ENCODE results near the gene PCSK2.
"Not testable (repeated sequence)": the region's sequence is repeated elsewhere in the genome, so short reads cannot be mapped to it uniquely, and the experiment has no call there.

Gene PCSK2

GRCh38 chr20:17210983-17211382 is 15.9 kb upstream of the PCSK2 start:
- Histone ChIP-seq H3K4me1 (ENCODE audit: control insufficient read depth in 1 of 2, insufficient read depth in 2 of 2, low read length in 2 of 2) (no peaks in the 10 kb centered on the region), H3K9me3 (ENCODE audit: control insufficient read depth in 1 of 2, low read length in 2 of 2) (no peaks in the 10 kb centered on the region), H3K27ac (ENCODE audit: low read depth, low read length) (no peak overlapping the region)

DNA sequence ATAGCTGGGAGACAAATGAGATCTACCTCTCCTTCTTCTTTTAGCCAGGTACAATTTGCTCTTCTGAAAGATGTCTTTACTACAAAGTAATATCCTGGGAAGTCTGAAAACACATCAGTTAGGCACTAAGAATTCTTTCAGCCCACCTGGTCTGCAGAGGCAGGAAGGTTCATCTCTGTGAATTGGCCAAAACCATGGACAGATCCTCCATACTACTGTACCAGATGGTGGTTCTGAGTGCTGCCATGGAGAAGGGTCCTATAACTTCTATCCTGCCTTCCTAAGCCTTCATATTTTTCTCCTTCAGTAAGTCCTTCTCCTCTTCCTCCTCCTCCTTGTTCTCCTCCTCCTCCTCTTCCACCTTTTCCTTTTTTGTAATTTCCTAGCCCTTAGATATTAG is 11.7 kb upstream of the PCSK2 start:
- Histone ChIP-seq H3K36me3 (ENCODE audit: control insufficient read depth in 1 of 2, insufficient read depth in 2 of 2, low read length in 2 of 2) (no peaks in the 10 kb centered on the region), H3K9ac (ENCODE audit: low read depth in 1 of 2, low read length in 2 of 2) (no peak overlapping the region), H3K27me3 (ENCODE audit: control insufficient read depth in 1 of 2, insufficient read depth in 2 of 2, low read length in 2 of 2) (no peaks in the 10 kb centered on the region), H3K4me3 (ENCODE audit: low read depth in 1 of 2, low read length in 2 of 2) (no peak overlapping the region), H3K9me3 (ENCODE audit: control insufficient read depth in 1 of 2, low read length in 2 of 2) (no peaks in the 10 kb centered on the region), H3K27ac (ENCODE audit: low read depth, low read length) (no peak overlapping the region), H3K4me1 (ENCODE audit: control insufficient read depth in 1 of 2, insufficient read depth in 2 of 2, low read length in 2 of 2) (no peaks in the 10 kb centered on the region)

More at GRCh38 chr20:17210983-17211382, 15.9 kb upstream of the PCSK2 start:
- Histone ChIP-seq H3K27me3 (ENCODE audit: control insufficient read depth in 1 of 2, insufficient read depth in 2 of 2, low read length in 2 of 2) (no peaks in the 10 kb centered on the region), H3K4me3 (ENCODE audit: low read depth in 1 of 2, low read length in 2 of 2) (no peak overlapping the region), H3K36me3 (ENCODE audit: control insufficient read depth in 1 of 2, insufficient read depth in 2 of 2, low read length in 2 of 2) (no peaks in the 10 kb centered on the region), H3K9ac (ENCODE audit: low read depth in 1 of 2, low read length in 2 of 2) (no peak overlapping the region)

- H3K4me3 ChIP-seq (ENCODE audit: low read depth in 1 of 2, low read length in 2 of 2); H3K27ac ChIP-seq (ENCODE audit: low read depth, low read length); H3K9ac ChIP-seq (ENCODE audit: low read depth in 1 of 2, low read length in 2 of 2); H3K27me3 ChIP-seq (ENCODE audit: control insufficient read depth in 1 of 2, insufficient read depth in 2 of 2, low read length in 2 of 2); H3K4me1 ChIP-seq (ENCODE audit: control insufficient read depth in 1 of 2, insufficient read depth in 2 of 2, low read length in 2 of 2); H3K36me3 ChIP-seq (ENCODE audit: control insufficient read depth in 1 of 2, insufficient read depth in 2 of 2, low read length in 2 of 2); H3K9me3 ChIP-seq (ENCODE audit: control insufficient read depth in 1 of 2, low read length in 2 of 2): not testable (repeated sequence)
Measured at GRCh38 chr20:17219856-17220255, 7.0 kb upstream of the PCSK2 start.

GRCh38 chr20:17223553-17223952 is 3.3 kb upstream of the PCSK2 start:
- Histone ChIP-seq H3K4me3 (ENCODE audit: low read depth in 1 of 2, low read length in 2 of 2) (no peak overlapping the region), H3K4me1 (ENCODE audit: control insufficient read depth in 1 of 2, insufficient read depth in 2 of 2, low read length in 2 of 2) (no peaks in the 10 kb centered on the region), H3K27ac (ENCODE audit: low read depth, low read length) (no peak overlapping the region), H3K9me3 (ENCODE audit: control insufficient read depth in 1 of 2, low read length in 2 of 2) (no peaks in the 10 kb centered on the region), H3K9ac (ENCODE audit: low read depth in 1 of 2, low read length in 2 of 2) (no peak overlapping the region), H3K27me3 (ENCODE audit: control insufficient read depth in 1 of 2, insufficient read depth in 2 of 2, low read length in 2 of 2) (peaks cover 23 to 36% of the 10 kb centered on the region in 2 donors), H3K36me3 (ENCODE audit: control insufficient read depth in 1 of 2, insufficient read depth in 2 of 2, low read length in 2 of 2) (no peaks in the 10 kb centered on the region)

DNA sequence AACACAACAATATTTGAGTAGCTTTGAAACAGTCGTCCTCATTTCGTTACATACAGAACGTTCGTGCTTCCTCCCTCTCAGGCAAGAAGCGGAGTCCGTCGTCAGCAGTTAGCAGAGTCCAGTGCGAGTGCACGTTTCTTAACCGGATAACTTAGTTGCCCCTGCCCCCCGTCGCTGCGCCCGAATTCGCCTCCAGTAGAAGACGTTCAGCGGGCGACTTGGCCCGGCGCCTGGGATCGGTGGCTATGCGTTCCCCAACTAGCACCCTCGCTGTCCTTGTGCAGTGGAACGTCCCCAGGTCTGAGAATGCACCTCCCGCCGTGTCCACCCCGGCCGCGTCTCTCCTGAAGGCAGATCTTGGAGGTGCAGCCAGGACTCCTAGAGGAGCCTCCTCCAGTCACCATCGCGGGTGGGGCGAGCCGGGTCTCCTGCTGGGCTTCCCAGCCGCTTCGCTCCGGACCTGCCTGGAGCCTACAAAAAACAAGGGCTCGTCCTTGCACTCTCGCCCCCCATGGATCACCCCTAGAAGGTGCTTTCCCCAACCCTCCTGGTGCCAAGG is 910 bp upstream of the PCSK2 start:
- Histone ChIP-seq H3K4me1 (ENCODE audit: control insufficient read depth in 1 of 2, insufficient read depth in 2 of 2, low read length in 2 of 2) (no peaks in the 10 kb centered on the region), H3K27me3 (ENCODE audit: control insufficient read depth in 1 of 2, insufficient read depth in 2 of 2, low read length in 2 of 2) (peaks cover 26 to 38% of the 10 kb centered on the region in 2 donors), H3K27ac (ENCODE audit: low read depth, low read length) (no peak overlapping the region), H3K9me3 (ENCODE audit: control insufficient read depth in 1 of 2, low read length in 2 of 2) (no peaks in the 10 kb centered on the region), H3K4me3 (ENCODE audit: low read depth in 1 of 2, low read length in 2 of 2) (peak overlapping the region; percentile 35 to 36), H3K9ac (ENCODE audit: low read depth in 1 of 2, low read length in 2 of 2) (no peak overlapping the region), H3K36me3 (ENCODE audit: control insufficient read depth in 1 of 2, insufficient read depth in 2 of 2, low read length in 2 of 2) (no peaks in the 10 kb centered on the region)

DNA sequence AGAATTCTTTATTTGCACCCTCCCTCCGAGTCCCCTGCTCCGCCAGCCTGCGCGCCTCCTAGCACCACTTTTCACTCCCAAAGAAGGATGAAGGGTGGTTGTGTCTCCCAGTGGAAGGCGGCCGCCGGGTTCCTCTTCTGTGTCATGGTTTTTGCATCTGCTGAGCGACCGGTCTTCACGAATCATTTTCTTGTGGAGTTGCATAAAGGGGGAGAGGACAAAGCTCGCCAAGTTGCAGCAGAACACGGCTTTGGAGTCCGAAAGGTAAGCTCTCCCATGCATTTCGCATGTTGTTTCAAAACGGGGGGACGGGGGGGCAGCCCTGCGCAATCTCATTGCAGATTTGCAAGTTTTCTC is 357 bp downstream of the PCSK2 start:
- no peaks in the 10 kb centered on the region for H3K36me3 ChIP-seq (ENCODE audit: control insufficient read depth in 1 of 2, insufficient read depth in 2 of 2, low read length in 2 of 2)
- no peak overlapping the region for H3K9ac ChIP-seq (ENCODE audit: low read depth in 1 of 2, low read length in 2 of 2)
- no peak overlapping the region for H3K4me3 ChIP-seq (ENCODE audit: low read depth in 1 of 2, low read length in 2 of 2)
- H3K9me3 ChIP-seq (ENCODE audit: control insufficient read depth in 1 of 2, low read length in 2 of 2), result no peaks in the 10 kb centered on the region
- no peaks in the 10 kb centered on the region for H3K4me1 ChIP-seq (ENCODE audit: control insufficient read depth in 1 of 2, insufficient read depth in 2 of 2, low read length in 2 of 2)
- peaks cover 26 to 38% of the 10 kb centered on the region in 2 donors for H3K27me3 ChIP-seq (ENCODE audit: control insufficient read depth in 1 of 2, insufficient read depth in 2 of 2, low read length in 2 of 2)
- no peak overlapping the region for H3K27ac ChIP-seq (ENCODE audit: low read depth, low read length)

DNA sequence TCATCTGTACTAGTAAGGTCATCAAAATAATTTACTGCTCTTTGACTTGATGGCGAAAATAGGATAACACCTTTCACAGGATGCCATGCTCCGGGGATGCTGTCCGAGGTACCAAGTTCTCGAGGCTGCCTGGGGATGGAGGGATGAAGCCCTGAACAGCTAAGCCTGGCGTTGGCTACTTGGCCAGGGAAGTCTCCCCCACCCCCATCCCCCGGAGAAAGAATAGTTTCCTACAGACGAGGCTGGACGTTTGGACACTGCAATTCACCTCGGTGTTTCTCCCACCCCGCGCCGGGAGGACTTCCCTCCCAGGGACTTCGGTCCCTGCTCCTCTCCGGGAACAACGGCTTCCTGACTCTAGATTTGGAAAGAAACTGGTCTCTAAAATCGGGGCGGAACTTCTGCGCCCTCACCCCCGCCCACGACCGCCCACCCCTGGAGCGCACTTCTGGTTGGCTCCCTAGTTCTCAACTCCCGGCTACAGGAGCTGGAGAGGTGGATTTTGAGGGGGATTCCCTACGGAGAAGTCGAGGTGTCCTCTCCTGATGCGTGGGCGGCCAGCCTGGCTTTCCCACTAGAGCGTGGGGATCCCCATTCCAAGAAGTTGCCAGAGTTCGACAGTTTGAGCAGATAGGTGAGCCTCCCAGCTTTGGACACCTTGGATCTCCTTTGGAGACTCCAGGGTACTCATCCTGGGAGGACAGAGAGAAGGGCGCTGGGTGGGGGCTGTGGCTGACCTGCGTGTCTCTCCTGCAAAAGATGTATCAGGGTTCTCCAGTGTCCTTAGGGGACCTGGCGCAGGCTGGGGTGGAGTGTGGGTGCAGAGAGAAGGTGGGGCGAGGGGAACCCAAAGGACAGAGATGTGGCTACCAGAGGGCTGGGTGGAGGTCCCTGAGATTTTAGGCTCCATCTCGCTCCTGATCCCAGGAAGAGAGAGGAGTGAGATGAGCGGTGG is 1.1 kb downstream of the PCSK2 start:
- no peaks in the 10 kb centered on the region for H3K36me3 ChIP-seq (ENCODE audit: control insufficient read depth in 1 of 2, insufficient read depth in 2 of 2, low read length in 2 of 2)
- H3K4me3 ChIP-seq (ENCODE audit: low read depth in 1 of 2, low read length in 2 of 2), result no peak overlapping the region
- H3K4me1 ChIP-seq (ENCODE audit: control insufficient read depth in 1 of 2, insufficient read depth in 2 of 2, low read length in 2 of 2), result no peaks in the 10 kb centered on the region
- H3K27me3 ChIP-seq (ENCODE audit: control insufficient read depth in 1 of 2, insufficient read depth in 2 of 2, low read length in 2 of 2), result peaks cover 26 to 38% of the 10 kb centered on the region in 2 donors
- no peak overlapping the region for H3K9ac ChIP-seq (ENCODE audit: low read depth in 1 of 2, low read length in 2 of 2)
- no peak overlapping the region for H3K27ac ChIP-seq (ENCODE audit: low read depth, low read length)
- H3K9me3 ChIP-seq (ENCODE audit: control insufficient read depth in 1 of 2, low read length in 2 of 2), result no peaks in the 10 kb centered on the region

DNA sequence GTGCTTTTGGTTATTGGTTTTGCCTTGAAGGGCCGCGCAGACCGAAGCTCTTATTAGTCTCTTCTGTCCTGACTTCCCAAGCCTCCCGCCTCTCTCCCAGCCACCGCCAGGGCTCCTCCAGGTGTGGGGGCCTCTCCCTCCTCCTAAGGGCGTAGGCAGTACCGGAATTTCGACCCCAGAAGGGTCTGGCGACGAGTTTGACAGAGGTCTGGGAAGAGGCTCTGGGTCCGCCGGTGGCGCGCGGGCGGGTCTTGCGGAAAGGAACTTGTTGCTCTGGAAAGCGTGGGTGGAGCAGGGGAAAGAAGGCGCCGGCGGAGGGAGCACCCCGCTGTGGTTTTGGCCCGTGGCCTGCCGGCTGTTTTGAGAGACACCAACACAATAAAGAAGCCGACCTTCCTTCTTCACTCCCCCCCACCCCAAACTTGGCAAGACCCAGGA is 1.8 kb downstream of the PCSK2 start:
- Histone ChIP-seq H3K9me3 (ENCODE audit: control insufficient read depth in 1 of 2, low read length in 2 of 2) (no peaks in the 10 kb centered on the region), H3K27ac (ENCODE audit: low read depth, low read length) (no peak overlapping the region), H3K27me3 (ENCODE audit: control insufficient read depth in 1 of 2, insufficient read depth in 2 of 2, low read length in 2 of 2) (peaks cover 26 to 38% of the 10 kb centered on the region in 2 donors), H3K4me3 (ENCODE audit: low read depth in 1 of 2, low read length in 2 of 2) (no peak overlapping the region), H3K4me1 (ENCODE audit: control insufficient read depth in 1 of 2, insufficient read depth in 2 of 2, low read length in 2 of 2) (no peaks in the 10 kb centered on the region), H3K9ac (ENCODE audit: low read depth in 1 of 2, low read length in 2 of 2) (no peak overlapping the region), H3K36me3 (ENCODE audit: control insufficient read depth in 1 of 2, insufficient read depth in 2 of 2, low read length in 2 of 2) (no peaks in the 10 kb centered on the region)

- Histone ChIP-seq H3K9me3 (ENCODE audit: control insufficient read depth in 1 of 2, low read length in 2 of 2) (no peaks in the 10 kb centered on the region), H3K9ac (ENCODE audit: low read depth in 1 of 2, low read length in 2 of 2) (no peak overlapping the region), H3K4me3 (ENCODE audit: low read depth in 1 of 2, low read length in 2 of 2) (no peak overlapping the region), H3K4me1 (ENCODE audit: control insufficient read depth in 1 of 2, insufficient read depth in 2 of 2, low read length in 2 of 2) (no peaks in the 10 kb centered on the region), H3K27ac (ENCODE audit: low read depth, low read length) (no peak overlapping the region), H3K27me3 (ENCODE audit: control insufficient read depth in 1 of 2, insufficient read depth in 2 of 2, low read length in 2 of 2) (peaks cover 26 to 38% of the 10 kb centered on the region in 2 donors), H3K36me3 (ENCODE audit: control insufficient read depth in 1 of 2, insufficient read depth in 2 of 2, low read length in 2 of 2) (no peaks in the 10 kb centered on the region)
Measured at GRCh38 chr20:17229256-17229655, 2.4 kb downstream of the PCSK2 start.

DNA sequence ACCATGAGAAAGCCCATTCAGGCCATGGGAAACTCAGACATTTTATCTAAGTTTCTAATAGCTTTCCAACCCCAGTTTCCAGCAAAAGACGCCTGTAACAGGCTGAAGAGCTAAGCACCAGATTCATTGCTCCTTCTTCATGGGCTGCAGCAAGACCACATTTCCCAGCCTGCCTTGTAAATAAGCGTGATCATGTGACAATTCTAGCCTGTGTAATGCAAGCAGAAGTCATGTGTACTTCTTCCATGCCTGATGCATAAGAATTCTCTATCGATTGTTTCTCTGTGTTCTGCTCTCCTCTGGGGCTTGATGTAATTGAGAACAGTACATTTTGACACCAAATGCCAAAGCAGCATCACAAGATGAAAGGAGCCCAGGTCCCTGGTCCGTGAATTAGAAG is 6.8 kb downstream of the PCSK2 start:
- Histone ChIP-seq H3K4me3 (ENCODE audit: low read depth in 1 of 2, low read length in 2 of 2) (no peak overlapping the region), H3K36me3 (ENCODE audit: control insufficient read depth in 1 of 2, insufficient read depth in 2 of 2, low read length in 2 of 2) (no peaks in the 10 kb centered on the region), H3K4me1 (ENCODE audit: control insufficient read depth in 1 of 2, insufficient read depth in 2 of 2, low read length in 2 of 2) (no peaks in the 10 kb centered on the region), H3K9ac (ENCODE audit: low read depth in 1 of 2, low read length in 2 of 2) (no peak overlapping the region), H3K9me3 (ENCODE audit: control insufficient read depth in 1 of 2, low read length in 2 of 2) (no peaks in the 10 kb centered on the region), H3K27me3 (ENCODE audit: control insufficient read depth in 1 of 2, insufficient read depth in 2 of 2, low read length in 2 of 2) (peaks cover under 1 to 3% of the 10 kb centered on the region in 2 donors), H3K27ac (ENCODE audit: low read depth, low read length) (no peak overlapping the region)
